HG03139 (cell line): ENCODE measurements around the gene GPHB5.

Experiments used
- ATAC-seq: cut with Tn5 transposase; IDR thresholded peaks from one replicate; pipeline ENCODE4 v1.9.1; 2021; ENCODE audit not compliant: unreplicated experiment

GPHB5 gene

GRCh38 chr14:63267171-63267570, 51.6 kb downstream of the GPHB5 start:
- no peak for ATAC-seq

- no peak for ATAC-seq
These were observed 52.6 kb downstream of the GPHB5 start for GRCh38 chr14:63266106-63266505.
